Measurements from ENCODE around the gene GAS2L1.

GAS2L1 gene

DNA sequence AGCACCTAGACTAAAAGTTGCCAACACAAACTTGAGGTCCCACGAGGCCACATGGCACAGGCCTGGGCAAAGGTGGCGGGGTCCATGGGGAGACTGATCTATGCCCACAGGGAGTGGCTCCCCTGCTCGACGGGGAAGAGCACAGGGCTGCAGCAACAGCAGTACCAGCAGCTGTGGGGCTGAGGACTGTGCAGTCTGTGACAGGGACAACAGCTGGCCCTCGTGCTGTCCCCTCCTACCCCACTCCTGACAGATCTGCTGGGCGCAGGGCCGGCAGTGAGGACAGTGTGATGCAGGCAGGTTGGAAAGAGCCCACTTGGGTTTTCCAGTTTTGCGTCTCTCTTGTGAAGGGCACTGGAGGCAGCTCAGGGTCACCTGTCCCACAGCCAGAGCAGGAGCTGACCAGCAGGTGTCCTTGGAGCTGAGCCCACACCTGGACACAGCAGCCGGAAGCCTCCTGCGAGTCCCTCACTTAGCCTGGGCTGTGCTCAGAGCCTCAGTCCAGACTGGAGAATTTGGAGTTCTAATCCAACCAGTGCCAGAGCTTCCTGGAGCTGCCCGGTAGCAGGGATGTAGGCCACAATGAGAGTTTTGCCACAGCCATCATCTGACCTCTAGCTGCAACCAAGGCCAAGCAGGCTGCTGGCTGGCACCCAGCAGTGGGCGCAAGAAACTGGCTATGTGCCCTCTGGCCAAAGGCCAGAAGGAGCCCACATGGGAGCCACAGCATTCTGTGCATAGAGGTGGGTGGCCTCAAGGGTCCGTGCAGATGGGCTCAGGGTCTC is 3.6 kb upstream of the GAS2L1 start:
- TF ChIP-seq POLR2A (IDR thresholded peaks at IDR 0.05; ENCODE audit: extremely low read depth, insufficient read length) (no peak), MAX (IDR thresholded peaks at IDR 0.05; ENCODE audit: low read depth, low read length) (no peak), MYC (IDR thresholded peaks at IDR 0.05; ENCODE audit: low read depth, low read length) (no peak)
- TF ChIP-seq, protein P1, sequence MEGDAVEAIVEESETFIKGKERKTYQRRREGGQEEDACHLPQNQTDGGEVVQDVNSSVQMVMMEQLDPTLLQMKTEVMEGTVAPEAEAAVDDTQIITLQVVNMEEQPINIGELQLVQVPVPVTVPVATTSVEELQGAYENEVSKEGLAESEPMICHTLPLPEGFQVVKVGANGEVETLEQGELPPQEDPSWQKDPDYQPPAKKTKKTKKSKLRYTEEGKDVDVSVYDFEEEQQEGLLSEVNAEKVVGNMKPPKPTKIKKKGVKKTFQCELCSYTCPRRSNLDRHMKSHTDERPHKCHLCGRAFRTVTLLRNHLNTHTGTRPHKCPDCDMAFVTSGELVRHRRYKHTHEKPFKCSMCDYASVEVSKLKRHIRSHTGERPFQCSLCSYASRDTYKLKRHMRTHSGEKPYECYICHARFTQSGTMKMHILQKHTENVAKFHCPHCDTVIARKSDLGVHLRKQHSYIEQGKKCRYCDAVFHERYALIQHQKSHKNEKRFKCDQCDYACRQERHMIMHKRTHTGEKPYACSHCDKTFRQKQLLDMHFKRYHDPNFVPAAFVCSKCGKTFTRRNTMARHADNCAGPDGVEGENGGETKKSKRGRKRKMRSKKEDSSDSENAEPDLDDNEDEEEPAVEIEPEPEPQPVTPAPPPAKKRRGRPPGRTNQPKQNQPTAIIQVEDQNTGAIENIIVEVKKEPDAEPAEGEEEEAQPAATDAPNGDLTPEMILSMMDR (IDR thresholded peaks at IDR 0.05; ENCODE audit: low read depth, low read length): no peak
- no peak for DNase-seq (ENCODE audit: low read depth)
- no peak overlapping the region for H3K4me3 ChIP-seq (ENCODE audit: low read depth, low read length)

GRCh38 chr22:29305836-29306174 is 645 bp upstream of the GAS2L1 start:
- no peak for DNase-seq (ENCODE audit: low read depth)
- no peak overlapping the region for H3K4me3 ChIP-seq (ENCODE audit: low read depth, low read length)
- TF ChIP-seq MAX (IDR thresholded peaks at IDR 0.05; ENCODE audit: low read depth, low read length) (no peak), MYC (IDR thresholded peaks at IDR 0.05; ENCODE audit: low read depth, low read length) (no peak), POLR2A (IDR thresholded peaks at IDR 0.05; ENCODE audit: extremely low read depth, insufficient read length) (no peak)
- TF ChIP-seq, protein P1 (IDR thresholded peaks at IDR 0.05; ENCODE audit: low read depth, low read length): no peak

DNA sequence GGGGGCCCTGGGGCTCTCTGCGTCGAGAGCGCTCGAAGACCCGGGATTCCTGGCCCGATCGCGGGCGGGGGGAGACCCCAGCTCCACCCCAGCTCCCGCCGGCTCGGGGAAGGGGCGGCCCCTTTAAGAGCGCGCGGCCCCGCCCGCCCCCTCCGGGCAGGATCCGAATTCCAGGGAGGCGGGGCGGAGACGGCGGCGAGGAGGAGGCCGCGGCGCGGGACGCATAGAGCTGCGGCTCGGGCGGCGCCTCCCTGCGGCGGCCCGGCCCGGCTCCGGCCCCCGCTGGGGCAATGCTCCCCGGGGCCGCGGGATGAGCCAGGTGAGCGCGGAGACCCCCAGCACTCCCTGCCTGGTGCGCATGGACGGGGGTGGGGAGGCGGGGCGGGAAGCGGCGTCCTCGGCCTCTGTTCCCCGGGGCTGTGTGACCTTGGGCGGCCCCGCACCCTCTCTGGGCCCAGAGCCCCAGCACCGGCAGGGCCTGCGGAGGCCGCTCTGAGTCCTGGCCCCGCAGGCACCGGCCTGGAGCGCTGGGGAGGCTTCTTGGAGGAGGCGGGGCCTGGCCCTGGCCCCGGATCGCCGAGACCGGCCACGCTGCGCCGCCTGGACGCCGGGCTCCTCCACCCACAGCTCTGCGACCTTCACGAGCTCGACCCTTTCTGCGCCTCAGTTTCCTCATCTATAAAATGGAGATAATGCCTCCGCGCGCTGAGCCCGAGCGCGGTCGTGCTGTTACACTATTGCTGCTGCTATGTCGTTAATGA is 565 bp downstream of the GAS2L1 start:
- H3K4me3 ChIP-seq (ENCODE audit: low read depth, low read length): peak overlapping the region; percentile 54
- peak; percentile 78 for DNase-seq (ENCODE audit: low read depth)
- TF ChIP-seq, protein P1 (IDR thresholded peaks at IDR 0.05; ENCODE audit: low read depth, low read length): no peak

DNA sequence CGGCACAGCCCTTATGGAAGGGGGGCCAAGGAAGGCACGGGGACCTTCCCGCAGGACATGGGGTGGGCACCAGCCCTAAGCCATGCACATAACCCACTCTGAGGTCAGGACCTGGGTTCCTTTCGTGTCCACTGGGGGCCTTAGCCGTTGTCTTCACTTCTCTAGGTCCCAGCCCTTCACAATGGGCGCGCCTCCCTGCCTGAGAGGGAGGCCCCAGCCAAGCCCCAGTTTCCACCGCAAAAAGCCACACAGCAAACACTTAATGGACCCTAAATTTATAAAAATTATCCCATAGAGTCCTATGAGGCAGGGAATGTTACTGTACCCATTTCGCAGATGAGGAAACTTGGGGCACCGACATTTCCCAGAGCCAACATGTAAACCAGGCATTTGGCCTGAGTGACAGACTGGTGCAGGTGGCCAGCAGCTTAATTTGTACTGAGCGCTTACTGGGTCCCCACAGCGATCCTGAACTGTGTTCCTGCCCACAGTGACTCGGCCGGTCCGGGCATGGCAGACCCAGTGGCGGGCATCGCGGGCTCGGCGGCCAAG is 1.2 kb downstream of the GAS2L1 start:
- peak overlapping the region; percentile 48 for H3K4me3 ChIP-seq (ENCODE audit: low read depth, low read length)
- DNase-seq (ENCODE audit: low read depth): peak; percentile 31
- no peak for TF ChIP-seq POLR2A (IDR thresholded peaks at IDR 0.05; ENCODE audit: extremely low read depth, insufficient read length)
- no peak for TF ChIP-seq MAX (IDR thresholded peaks at IDR 0.05; ENCODE audit: low read depth, low read length)
- TF ChIP-seq, protein P1 (IDR thresholded peaks at IDR 0.05; ENCODE audit: low read depth, low read length): no peak
- TF ChIP-seq MYC (IDR thresholded peaks at IDR 0.05; ENCODE audit: low read depth, low read length): no peak

DNA sequence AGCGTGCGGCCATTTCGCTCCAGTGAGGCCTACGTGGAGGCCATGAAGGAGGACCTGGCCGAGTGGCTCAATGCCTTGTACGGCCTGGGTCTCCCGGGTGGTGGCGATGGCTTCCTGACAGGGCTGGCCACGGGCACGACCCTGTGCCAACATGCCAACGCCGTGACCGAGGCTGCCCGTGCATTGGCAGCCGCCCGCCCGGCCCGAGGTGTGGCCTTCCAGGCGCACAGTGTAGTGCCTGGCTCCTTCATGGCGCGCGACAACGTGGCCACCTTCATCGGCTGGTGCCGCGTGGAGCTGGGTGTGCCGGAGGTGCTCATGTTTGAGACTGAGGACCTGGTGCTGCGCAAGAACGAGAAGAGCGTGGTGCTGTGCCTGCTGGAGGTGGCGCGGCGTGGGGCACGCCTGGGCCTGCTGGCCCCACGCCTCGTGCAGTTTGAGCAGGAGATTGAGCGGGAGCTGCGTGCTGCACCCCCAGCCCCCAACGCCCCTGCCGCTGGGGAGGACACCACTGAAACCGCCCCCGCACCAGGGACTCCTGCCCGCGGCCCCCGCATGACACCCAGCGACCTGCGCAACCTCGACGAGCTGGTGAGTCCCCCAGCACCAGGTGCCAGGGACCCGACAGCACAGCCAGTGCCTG is 1.8 kb downstream of the GAS2L1 start:
- no peak for DNase-seq (ENCODE audit: low read depth)
- TF ChIP-seq, protein P1 (IDR thresholded peaks at IDR 0.05; ENCODE audit: low read depth, low read length): no peak
- TF ChIP-seq POLR2A (IDR thresholded peaks at IDR 0.05; ENCODE audit: extremely low read depth, insufficient read length) (no peak), MAX (IDR thresholded peaks at IDR 0.05; ENCODE audit: low read depth, low read length) (no peak)
- no peak overlapping the region for H3K4me3 ChIP-seq (ENCODE audit: low read depth, low read length)

Data from NB4 (cell line).